IPS-18c (cell line): Measurements from ENCODE around the gene CDC37.
"Not testable (repeated sequence)": the region's sequence is repeated elsewhere in the genome, so short reads cannot be mapped to it uniquely, and the experiment has no call there.

ENCODE experiments used
- H3K4me3 ChIP-seq: 2 replicates; pipeline ENCODE4 v1.7.0; 2013; ENCODE audit warnings: low read depth, mild to moderate bottlenecking, low read length, moderate library complexity; ENCODE audit not compliant: insufficient read depth
- H3K9me3 ChIP-seq: one replicate; pipeline ENCODE4 v1.6.1; 2013; ENCODE audit warnings: mild to moderate bottlenecking, low read length, moderate library complexity; ENCODE audit not compliant: control insufficient read depth, insufficient read depth

The CDC37 gene

DNA sequence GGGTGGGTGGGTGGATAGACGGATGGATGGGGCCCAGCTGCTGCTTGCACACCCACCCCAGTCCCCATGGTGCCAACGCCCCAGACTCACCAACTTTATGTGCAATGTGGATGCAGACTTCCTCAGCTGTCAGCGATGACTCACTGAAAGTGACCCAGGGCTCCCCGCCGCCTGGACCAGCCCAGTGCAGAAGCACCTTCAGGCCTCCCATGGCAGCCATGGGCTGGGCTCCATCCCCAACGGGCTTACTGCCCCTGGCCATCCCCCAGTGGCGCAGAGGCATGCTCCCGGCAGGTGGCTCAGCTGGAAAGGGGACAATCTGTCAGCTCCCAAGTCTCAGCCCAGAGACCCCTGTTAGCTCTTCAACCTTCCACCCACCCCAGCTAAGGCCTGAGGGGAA lies 25.2 kb downstream of the CDC37 start:
- no peak overlapping the region for H3K4me3 ChIP-seq
- H3K9me3 ChIP-seq: no peaks in the 10 kb centered on the region

DNA sequence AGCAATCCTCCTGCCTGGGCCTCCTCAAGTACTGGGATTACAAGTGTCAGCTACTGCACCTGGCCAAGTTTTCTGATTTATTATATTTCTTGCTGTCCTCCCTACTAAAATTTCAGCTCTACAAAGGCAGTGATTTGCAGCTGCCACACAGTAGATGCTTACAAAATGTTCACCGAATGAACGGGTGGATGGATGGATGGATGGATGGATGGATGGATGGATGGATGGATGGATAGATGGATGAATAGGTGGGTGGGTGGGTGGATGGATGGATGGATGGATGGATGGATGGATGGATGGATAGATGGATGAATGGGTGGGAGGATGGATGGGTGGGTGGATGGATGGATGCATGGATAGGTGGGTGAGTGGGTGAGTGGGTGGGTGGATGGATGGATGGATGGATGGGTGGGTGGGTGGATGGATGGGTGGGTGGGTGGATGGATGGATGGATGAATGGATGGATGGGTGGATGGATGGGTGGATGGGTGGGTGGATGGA lies 26.2 kb downstream of the CDC37 start:
- not testable (repeated sequence) for H3K9me3 ChIP-seq, H3K4me3 ChIP-seq

DNA sequence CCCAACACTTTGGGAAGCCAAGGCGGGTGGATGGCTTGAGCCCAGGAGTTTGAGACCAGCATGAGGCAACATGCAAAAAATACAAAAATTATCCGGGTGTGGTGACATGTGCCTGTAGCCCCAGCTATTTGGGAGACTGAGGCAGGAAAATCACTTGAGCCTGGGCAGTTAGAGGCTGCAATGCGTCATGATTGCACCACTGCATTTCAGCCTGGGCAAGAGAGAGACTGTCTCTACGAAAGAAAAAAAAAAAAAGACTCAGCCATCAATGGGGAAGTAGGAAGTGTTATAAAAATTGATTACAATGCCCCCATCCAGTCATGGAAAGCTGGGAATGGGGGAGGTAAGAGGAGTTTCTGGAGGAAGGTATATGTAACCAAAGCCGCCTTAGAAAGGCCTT lies 28.4 kb downstream of the CDC37 start:
- Histone ChIP-seq H3K4me3 (no peak overlapping the region), H3K9me3 (no peaks in the 10 kb centered on the region)

- no peak overlapping the region for H3K4me3 ChIP-seq
- H3K9me3 ChIP-seq: no peaks in the 10 kb centered on the region
These were observed 30.7 kb downstream of the CDC37 start for GRCh38 chr19:10372690-10373089.

GRCh38 chr19:10368101-10368803 lies 35.1 kb downstream of the CDC37 start:
- no peaks in the 10 kb centered on the region for H3K9me3 ChIP-seq
- no peak overlapping the region for H3K4me3 ChIP-seq

DNA sequence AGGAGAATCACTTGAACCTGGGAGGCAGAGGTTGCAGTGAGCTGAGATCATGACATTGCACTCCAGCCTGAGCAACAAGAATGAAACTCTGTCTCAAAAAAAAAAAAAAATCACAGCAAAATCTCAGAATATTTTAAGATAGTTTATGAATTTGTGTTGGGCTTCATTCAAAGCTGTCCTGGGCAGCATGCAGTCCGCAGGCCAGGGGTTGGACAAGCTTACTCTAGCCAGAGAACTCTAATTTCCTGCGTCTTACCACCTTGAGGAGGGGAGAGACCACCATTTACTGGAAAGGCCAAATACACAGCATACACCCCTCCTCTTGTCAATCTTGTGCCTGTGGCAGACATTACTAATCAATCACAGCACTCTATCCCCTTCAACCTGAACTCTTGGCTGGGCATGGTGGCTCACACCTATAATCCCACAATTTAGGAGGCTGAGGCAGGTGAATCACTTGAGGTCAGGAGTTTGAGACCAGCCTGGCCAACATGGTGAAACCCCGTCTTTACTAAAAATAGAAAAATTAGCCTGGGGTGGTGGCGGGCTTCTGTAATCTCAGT lies 36.3 kb downstream of the CDC37 start:
- H3K4me3 ChIP-seq, H3K9me3 ChIP-seq: not testable (repeated sequence)

GRCh38 chr19:10365518-10365917 lies 37.8 kb downstream of the CDC37 start:
- H3K9me3 ChIP-seq: no peaks in the 10 kb centered on the region

DNA sequence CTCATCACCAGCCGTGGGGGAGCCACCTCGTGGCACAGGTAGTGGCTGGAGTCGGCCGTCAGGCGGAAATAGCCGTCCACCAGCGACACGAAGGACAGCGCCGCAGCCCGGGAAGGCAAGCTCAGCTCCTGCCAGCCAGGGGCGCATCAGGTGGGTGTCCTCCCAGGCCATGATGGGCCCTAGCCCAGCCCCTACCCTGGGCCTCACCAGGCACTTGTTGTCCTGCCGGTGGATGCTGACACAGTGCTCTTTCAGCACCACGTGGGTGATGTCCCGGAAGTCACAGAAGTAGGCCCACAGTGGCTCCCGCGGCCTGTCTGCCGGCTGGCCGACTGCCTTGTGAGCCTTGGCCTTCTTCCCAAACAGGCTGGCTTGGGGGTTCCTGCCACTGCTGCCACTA lies 38.7 kb downstream of the CDC37 start:
- Histone ChIP-seq H3K9me3 (no peaks in the 10 kb centered on the region), H3K4me3 (no peak overlapping the region)

More at GRCh38 chr19:10365518-10365917, 37.8 kb downstream of the CDC37 start:
- H3K4me3 ChIP-seq: no peak overlapping the region

- no peaks in the 10 kb centered on the region for H3K9me3 ChIP-seq
- H3K4me3 ChIP-seq: no peak overlapping the region
These were observed 39.5 kb downstream of the CDC37 start for GRCh38 chr19:10363789-10364281.

GRCh38 chr19:10362259-10362658 lies 41.1 kb downstream of the CDC37 start:
- H3K4me3 ChIP-seq: no peak overlapping the region

GRCh38 chr19:10361569-10362011 lies 41.8 kb downstream of the CDC37 start:
- H3K4me3 ChIP-seq: no peak overlapping the region

More at GRCh38 chr19:10362259-10362658, 41.1 kb downstream of the CDC37 start:
- no peaks in the 10 kb centered on the region for H3K9me3 ChIP-seq

GRCh38 chr19:10356431-10356830 lies 46.9 kb downstream of the CDC37 start:
- no peak overlapping the region for H3K4me3 ChIP-seq
- H3K9me3 ChIP-seq: no peaks in the 10 kb centered on the region

More at GRCh38 chr19:10361569-10362011, 41.8 kb downstream of the CDC37 start:
- no peaks in the 10 kb centered on the region for H3K9me3 ChIP-seq

- Histone ChIP-seq H3K9me3 (no peaks in the 10 kb centered on the region), H3K4me3 (peak overlapping the region; percentile 61)
These were observed 49.5 kb downstream of the CDC37 start for GRCh38 chr19:10353793-10354391.

- Histone ChIP-seq H3K4me3 (peak overlapping the region; percentile 61), H3K9me3 (no peaks in the 10 kb centered on the region)
These were observed 50.3 kb downstream of the CDC37 start for GRCh38 chr19:10352764-10353671.

DNA sequence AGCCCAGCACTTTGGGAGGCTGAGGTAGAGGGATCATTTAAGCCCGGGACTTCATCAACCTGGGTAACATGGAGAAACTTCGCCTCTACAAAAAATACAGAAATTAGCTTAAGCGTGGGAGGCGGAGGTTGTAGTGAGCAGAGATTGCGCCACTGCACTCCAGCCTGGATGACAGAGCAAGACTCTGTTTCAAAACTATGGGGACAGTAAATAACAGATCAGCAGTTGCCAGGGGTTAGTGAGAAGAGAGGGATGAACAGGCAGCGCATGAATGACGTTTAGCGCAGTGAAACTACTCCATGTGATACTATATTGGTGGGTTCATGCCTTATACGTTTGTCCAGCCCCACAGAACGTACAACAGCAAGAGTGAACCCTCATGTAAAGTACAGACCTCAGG lies 56.8 kb downstream of the CDC37 start:
- H3K9me3 ChIP-seq: no peaks in the 10 kb centered on the region
- no peak overlapping the region for H3K4me3 ChIP-seq

DNA sequence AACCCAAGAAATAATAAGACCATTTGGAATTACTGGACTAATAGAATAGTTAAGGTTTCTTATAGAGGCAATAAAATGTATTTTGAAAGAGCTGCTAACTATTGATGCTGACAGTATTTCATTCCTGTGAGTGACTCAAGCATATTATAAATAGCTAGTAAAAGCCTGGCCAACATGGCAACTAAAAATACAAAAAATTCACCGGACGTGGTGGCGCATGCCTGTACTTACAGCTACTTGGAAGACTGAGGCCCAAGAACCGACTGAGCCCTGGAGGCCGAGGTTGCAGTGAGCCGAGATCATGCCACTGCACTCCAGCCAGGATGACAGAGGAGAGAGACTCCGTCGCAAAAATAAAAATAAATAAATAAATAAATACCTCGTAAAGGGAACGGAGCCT lies 58.6 kb downstream of the CDC37 start:
- Histone ChIP-seq H3K9me3 (no peaks in the 10 kb centered on the region), H3K4me3 (no peak overlapping the region)

GRCh38 chr19:10343495-10343894 lies 59.8 kb downstream of the CDC37 start:
- H3K4me3 ChIP-seq: no peak overlapping the region
- no peaks in the 10 kb centered on the region for H3K9me3 ChIP-seq
